G401 (cell line): ENCODE data around the gene RYR2. TPM values are rescaled to one million over a fixed set of nuclear protein-coding genes. Genes with fewer than 3 reads are reported as not detected.

Experiments used
- DNase-seq: peaks from one replicate; pipeline ENCODE4 v3.0.0-alpha.2; 2015; ENCODE audit warnings: low spot score
- in situ Hi-C: cut with HindIII; loops from 2 replicates; pipeline ENCODE4 v1.10.0; 2016; ENCODE audit warnings: low sequenced_read_pairs, mixed read lengths
- total RNA-seq: library from RNA; depleted of rRNA; stranded (reverse); fragments of >200 nt; shearing (Covaris generic); gene quantifications from 2 replicates; pipeline ENCODE4 v1.2.3, GENCODE V29; 2014

RYR2 gene
- total RNA-seq, 1 experiment from 2014 or later, result not detected

DNA sequence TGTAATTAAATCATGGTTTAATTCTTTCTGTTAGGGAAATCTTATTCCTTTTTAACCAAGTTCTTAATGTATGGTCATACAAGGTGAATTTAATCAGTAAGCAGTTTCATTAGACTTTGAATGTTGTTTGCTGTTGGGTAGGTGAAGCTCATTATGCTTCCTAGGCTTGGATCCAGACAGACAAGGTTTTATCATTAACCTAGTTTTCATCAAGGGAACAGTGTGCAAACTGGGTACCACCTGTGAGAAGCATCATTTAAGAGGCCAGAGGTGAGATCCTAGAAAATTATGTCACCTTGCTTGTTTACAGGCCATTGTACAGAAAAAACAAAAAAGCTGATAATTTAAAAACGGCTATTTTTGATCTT lies 130.1 kb downstream of the RYR2 start:
- in situ Hi-C loops, result no loop called here
- DNase-seq, result peak; percentile 83

DNA sequence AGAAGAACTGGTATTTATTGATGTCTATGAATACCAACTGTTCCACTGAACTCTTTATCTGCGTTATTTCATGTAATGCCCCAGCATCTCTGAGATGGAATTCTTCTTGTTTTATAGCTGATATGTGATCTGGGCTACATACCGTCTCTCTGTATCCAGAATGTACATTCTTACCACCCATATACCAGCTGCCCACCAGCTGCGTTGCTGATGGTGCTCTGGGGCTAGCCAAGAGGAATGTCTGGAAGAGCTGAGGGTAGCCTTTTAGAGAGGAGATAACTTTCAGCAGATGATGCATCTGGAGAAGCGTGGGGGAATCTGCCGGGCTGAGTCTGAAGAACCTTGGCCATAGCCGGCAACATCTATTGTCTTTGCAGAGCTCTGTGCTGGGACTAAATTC lies 137.5 kb downstream of the RYR2 start:
- in situ Hi-C loops, result no loop called here
- peak; percentile 13 for DNase-seq

DNA sequence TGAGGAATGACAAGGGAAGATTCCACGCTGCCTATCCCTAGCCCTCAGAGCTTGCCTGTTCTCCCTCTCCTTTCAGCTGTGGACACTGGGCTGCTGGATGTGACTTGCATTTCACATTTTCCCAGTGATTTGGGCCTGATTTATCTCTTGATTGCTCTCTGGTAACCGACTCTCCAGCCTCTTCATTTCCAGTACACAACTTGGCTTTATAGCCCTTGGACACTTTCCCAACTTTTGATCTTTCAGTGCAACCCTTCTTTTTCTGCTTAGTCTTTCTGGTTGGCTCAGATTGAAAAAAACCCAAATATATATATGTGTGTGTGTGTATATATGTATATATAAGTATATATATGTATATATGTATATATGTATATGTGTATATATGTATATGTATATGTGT lies 138.3 kb downstream of the RYR2 start:
- DNase-seq, result peak; percentile 32
- in situ Hi-C loops, result no loop called here

DNA sequence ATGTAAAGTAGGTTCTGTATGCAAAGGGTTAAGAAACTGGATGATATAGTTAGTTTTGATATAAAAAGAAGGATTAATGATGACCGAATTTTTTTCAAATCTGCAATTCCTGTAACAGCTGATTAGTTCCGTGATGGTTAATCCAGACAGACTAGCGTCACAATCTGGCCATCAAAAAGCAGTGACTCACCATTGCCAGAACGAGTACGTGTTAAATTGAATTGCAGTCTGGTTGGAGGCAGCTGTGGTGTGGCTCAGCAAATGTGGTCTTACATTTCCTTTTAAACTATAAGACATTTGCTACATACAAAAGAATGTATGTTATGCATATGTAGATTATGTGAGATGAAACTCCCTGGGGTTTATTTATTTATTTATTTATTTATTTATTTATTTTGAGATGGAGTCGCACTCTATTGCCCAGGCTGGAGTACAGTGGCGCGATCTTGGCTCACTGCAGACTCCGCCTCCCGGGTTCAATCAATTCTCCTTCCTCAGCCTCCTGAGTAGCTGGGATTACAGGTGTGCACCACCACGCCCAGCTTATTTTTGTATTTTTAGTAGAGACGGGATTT lies 139.8 kb downstream of the RYR2 start:
- DNase-seq, result peak; percentile 58
- in situ Hi-C loops, result no loop called here

DNA sequence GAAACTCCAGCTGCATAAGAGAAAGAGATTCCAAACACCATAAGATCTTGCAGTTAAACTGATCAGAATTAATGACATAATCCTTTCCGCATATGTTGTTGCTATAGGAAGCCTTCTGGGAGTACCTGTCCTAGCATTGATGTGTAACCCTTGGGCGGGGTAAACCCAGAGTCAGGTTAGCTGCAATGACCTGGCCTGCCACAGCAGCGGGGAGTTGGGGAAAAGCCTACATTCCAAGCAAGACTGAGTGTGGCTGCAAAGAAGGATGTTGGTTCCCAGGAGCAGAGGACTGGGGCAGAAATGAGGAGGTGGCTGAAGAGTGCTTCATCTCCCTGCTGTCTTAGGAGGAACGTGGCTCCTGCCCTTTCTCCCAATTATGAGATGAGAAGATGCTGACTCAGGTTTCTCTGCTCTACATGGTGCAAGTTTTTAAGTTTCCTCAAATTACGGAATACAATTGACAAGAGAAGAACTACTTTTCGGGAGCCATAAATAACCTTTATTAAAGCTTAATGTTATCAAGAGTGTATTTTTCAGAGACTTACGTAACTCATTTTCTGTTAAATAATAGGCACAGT lies 142.1 kb downstream of the RYR2 start:
- no peak for DNase-seq
- in situ Hi-C loops, result no loop called here

DNA sequence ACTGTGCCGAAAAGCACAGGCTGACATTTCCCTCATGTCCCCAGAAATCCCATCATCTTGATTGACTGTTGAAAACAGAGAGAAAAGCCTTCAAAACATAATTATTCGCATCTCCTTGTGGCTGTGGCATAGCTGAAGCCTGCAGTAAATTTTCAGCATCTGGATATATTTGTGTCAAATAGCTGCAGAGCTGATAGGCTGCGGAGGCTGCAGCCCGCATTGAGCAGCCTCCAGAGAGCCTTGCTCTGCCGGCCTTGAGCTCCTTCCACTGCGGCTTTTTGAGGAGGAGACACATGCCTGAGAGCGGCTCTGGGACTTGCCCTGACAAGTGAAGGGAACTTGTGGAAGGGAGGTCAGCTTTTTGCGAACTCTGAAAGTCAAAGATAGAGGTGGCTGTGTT lies 144.7 kb downstream of the RYR2 start:
- DNase-seq, result peak; percentile 38
- in situ Hi-C loops, result no loop called here

DNA sequence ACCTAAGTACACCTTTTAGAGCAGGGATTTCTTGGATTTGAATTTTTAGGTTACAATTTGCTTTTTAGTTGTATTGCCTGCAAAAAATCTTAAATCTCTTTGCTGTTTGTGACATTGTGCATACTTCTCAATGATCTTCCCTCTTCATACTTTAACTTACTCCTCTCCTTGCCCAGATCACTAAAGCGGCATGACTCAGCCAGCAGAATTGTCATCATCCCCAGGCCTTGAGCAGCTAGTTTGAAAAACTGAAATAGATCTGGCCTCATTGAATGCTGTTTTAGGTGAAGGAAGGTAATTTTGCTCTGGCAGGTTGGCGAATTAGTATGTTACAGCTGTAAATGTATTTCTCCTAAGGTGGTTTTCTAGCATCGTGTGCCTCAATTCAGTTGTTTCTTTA lies 145.9 kb downstream of the RYR2 start:
- peak; percentile 18 for DNase-seq
- in situ Hi-C loops, result no loop called here

DNA sequence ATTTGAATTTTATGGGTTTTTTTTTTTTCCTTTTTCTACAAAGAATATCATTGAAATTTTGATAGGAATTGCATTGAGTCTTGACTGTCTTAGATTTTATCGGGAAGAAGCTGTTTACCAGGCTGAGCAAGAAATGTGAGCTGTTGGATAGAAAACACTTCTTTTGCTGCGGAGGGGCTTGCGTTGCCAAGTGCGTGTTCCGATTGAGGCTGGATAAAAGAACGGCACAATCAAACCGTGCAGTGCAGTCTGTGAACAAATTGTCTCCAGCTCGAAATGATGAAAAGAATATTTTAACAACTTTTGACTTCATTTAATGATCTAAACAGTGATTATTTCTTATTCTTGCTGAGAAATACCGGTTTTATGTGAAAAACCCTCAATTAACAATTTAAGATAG lies 149.4 kb downstream of the RYR2 start:
- in situ Hi-C loops, result no loop called here

DNA sequence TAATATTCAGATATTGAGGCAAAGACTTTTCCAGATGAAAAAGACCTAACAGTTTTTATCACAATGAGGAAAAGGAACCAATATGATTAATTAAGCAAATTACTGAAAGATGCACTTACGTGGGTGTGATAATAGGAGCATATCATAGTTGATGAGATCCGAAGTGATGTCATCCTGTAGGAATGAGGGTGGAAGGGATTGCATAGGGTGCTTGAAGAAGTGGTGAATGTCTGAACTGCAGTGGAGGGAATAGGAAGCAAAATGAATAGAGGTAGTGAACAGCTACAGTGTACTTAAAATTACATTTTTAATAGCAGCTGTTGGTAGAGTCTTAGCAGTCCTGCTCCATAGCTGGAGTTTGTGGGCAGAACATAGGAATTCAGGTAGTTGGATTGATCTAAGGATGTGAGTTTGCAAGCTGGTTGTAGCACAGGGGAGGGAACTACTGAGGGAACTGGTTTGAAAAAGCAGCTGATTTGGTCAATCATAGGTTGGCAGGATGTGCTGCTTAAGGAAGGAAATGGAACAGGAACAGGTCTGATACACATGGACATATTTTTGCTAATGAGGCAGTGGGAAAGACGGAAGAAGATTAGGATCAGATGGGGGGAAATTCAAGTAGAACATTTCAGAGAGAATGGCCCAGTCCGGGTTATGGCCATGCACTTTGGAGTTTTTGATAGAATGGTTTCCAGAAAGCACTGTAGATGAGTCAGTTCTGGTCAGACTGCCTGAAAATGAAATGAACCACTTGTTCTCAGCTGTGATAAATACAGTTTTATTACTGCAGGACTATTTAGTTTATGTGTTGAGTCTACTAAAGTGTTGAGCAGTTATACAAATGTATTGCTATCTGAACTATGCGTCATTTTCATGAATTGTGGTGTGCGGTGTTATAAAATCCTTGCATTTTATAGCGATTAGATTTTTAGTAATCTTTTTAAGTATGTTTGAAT lies 155.8 kb downstream of the RYR2 start:
- no peak for DNase-seq
- in situ Hi-C loops, result no loop called here

More for the DNA sequence above, 149.4 kb downstream of the RYR2 start:
- peak; percentile 58 for DNase-seq

DNA sequence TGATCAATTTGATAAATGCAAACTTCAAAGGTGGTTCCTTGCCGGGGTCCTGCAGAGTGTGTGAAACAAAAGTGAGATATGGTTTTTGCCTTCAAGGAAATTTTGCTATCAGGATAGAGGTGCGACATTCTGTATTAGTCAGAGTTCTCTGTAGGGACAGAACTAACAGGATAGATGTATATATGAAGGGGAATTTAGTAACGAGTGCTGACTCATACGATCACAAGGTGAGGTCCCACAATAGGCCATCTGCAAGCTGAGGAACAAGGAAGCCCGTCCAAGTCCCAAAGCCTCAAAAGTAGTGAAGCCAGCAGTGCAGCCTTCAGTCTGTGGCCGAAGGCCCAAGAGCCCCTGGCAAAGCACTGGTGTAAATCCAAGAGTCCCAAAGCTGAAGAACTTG lies 157.0 kb downstream of the RYR2 start:
- DNase-seq, result peak; percentile 47
- in situ Hi-C loops, result no loop called here

DNA sequence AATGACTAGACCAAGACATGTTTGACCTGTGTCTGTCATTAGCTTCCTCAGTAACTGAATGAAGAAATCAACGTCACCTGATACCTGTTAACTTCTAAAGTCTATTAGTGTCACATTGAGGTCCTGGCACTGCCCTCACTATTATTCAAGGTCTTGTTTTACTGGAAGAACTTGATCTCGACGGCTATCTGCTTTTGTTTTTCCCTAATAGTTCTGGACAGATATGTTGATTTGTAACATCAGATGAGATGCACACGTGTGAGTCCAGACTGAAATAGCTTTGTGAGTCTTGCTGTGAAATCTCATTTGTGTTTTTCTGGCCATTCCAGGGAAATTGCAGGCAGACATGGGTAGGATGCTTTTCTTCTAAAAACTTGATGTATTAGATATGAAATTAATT lies 159.2 kb downstream of the RYR2 start:
- in situ Hi-C loops, result no loop called here
- DNase-seq, result no peak

DNA sequence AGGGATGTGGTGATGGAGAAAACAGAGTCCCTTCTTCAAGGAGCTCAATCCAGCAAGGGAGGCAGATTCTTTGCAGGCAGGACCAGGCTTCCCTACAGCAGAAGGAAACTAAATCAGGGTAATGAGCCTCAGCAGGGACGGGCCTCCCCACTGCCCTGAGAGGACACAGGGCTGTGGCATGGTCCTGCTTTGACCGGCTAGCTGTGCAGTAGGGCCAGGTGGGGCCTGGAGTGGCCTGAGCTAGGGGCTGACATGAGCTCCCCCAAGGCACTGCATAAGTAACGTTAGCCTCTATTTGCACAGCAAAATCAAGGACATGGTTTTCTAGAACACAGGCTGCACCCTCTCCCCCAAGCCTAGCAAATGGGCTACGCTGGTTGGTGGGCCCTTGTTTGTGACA lies 162.9 kb downstream of the RYR2 start:
- in situ Hi-C loops, result no loop called here
- no peak for DNase-seq

DNA sequence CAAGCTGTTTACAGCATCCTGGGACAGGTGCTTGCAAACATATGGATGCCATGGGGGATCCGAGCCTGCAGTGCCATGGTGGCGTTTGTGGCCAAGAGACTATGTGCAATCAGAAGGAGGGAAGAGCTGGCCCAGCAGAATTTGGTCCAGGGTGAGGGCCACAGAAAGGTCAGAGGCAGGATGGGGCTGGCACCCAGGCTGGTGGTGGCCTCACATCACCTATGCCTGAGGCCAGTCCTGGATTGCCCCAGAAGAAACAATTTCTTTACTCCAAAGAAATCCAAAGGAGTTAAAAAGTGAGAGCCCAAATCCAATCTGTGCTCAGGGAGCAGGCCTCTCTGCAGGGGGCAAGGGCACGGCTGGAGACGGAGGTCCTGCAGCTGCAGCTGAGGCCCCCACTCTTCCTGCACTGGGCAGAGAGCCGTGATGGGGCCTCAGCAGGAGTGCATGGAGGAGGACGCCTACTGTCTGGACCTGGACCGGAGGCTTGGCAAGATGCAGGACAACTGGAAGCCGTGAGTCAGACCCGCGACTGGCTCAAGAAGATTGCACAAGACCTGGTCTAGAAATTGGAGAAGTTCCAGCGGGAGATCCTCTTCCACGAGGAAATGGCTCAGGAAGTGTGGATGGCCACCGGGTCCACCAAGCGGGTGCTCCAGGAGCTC lies 163.5 kb downstream of the RYR2 start:
- DNase-seq, result peak; percentile 51
- in situ Hi-C loops, result no loop called here

DNA sequence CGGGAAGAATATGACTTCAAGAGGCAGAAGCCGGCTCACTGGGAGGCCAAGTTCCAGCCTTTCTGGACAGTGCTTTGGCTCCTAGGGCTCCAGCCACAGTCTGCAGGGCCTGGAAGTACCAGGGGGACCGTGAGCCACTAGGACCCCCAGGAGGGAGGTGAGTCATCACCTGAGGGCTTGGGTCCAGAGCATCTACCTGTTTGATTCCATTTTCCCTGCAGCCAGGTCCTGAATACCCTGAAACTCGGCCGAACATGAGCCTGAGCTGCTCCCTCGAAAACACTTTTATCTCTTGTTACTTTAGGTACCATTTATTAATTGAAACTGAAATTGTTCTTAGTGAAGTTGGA lies 164.1 kb downstream of the RYR2 start:
- no peak for DNase-seq
- in situ Hi-C loops, result no loop called here

DNA sequence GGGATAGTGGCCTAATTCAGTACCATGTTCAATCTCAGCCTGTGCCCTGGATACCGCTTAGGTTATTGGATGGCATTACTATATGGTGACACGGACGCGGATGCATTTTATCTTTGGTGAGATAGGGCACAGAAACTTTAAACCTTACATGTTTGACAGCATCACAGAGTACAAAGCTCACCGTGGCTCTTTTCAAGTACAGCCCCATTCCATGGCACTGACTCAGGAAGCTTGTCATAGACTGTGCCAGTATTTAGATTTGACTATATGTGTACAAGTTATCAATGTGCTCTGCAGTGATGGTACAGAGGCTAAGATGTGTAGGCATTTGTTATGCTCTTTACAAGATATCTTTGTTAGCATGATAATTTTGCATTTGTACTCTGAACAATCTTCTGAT lies 169.0 kb downstream of the RYR2 start:
- peak; percentile 52 for DNase-seq
- in situ Hi-C loops, result no loop called here

DNA sequence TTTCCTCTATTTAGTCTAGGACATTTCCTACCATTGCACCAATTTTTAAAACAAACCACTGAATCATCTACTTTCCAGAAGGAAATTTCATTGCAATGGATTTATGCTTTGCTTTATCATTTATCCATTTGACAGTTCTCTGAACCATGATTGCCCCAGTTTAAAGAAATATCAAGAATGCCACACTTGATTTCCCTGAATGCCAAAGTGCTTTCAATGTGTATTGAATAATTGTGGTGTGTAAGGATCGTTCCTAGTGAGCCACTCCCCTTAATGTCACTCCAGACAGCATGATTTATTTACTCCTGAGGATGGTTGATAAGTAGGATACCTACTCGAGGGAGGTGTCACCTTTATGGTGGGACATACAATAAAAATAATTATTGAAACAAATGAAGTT lies 169.6 kb downstream of the RYR2 start:
- DNase-seq, result no peak
- in situ Hi-C loops, result no loop called here

DNA sequence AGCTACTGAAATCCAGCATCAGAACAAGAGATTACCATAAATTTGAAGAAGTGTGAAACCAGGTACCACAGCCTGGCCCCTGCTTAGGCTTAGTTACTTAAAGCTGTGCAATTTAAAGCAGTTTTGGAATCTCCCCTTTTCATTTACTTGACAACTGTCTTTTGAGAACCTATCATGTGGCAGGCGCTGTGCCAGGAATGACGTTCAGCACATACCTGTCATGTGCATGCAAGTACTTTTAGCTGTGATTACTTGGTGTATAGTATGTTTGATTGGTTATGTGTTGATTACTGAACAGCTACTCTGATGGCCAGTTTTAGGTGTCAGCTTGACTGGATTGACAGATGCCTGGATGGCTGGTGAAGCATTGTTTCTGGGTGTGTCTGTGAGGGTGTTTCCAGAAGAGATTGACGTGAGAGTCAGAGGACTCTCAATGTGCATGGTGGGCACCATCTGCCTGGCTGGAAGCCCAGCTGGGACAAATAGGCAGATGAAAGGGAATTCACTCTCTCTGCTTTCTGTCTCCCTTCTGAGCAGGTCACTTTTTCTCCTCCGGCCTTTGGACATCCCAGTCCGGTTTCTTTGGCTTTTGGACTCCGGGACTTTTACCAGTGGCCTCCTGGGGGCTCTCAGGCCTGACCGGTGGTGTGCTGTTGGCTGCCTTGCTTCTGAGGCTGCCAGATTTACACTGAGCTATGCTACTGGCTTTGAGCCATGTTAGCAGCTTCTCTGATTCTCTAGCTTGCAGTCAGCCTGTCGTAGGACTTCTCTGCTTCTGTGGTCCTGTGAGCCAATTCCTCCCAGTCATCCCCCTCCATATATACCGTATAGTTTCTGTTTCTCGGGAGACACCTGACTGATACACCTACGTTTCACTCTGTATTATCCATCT lies 178.0 kb downstream of the RYR2 start:
- in situ Hi-C loops, result no loop called here
- DNase-seq, result peak; percentile 96

DNA sequence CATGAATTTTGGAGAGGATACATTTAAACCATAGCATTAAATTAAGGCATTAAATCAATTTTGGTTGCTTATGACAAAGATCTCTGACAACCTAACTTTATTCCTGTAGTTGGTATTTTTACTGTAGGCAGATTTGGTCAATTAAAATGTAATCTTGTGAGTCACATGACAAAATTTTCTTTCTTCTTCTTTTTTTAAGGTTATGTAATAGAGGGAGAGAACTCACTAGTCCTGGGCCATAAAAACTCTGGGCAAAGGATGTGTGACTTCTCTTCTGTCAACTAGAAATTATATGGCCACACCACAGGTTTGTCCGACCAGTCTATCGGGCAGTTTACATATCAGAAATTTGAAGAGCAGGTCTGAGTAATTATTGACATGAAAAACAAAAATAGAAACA lies 181.4 kb downstream of the RYR2 start:
- in situ Hi-C loops, result no loop called here
- DNase-seq, result no peak
